ENCODE data around the gene FRMD4A. TPM values are rescaled to one million over a fixed set of nuclear protein-coding genes. Genes with fewer than 3 reads are reported as not detected.

FRMD4A gene
- total RNA-seq, 1 experiment from 2014 or later, result 18.3 TPM

DNA sequence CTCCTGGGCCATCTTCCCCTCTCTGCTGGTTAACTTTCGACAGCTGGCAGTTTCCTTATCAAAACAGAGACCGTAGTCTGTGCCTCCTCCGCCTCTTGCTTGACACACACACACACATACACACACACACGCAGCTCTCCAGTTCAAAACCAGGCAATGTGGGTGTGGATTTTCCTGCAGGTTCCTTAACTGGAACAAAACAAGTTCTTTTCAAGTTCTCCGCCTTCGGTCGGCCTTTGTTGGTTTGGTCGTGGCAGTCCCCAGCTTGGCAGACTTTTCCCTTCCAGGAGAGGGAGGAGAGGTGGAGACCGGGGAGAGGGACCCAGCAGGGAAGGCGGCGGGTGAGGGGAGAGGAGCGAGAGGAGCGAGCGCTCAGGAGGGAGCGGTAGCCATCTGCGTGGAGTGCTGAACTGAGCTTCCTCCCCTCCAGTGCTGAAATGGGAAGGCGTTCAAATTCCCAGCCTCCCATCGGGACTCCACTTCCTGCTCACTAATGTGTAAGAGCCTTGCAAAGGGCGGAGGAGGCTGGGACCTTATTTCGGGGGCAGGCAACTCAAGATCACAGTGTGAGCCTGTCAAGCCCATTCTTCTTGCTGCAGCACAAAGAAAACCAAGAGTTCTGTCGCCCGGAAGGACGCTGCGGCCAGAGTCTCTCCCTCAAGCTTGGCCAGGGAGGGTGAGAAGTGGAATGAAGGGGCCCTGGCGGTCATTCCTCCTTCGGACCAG lies 623.4 kb downstream of the FRMD4A start:
- Histone ChIP-seq H4K20me1 (ENCODE audit: insufficient read depth) (no peaks in the 10 kb centered on the region), H3K9me2 (ENCODE audit: insufficient read depth) (no peaks in the 10 kb centered on the region), H3K9me3 (ENCODE audit: insufficient read depth, low read depth) (no peaks in the 10 kb centered on the region), H3K4me3 (peak overlapping the region; percentile 59), H3K27me3 (ENCODE audit: insufficient read depth, low read depth) (no peaks in the 10 kb centered on the region), H3K79me2 (ENCODE audit: low read depth) (no peaks in the 10 kb centered on the region; the same call in 1 of the 2 replicates), H3K4me2 (peak overlapping the region; percentile 95), H3K27ac (peak overlapping the region; percentile 67), H2AFZ (peak overlapping the region; percentile 78), H3K36me3 (ENCODE audit: low read depth) (no peaks in the 10 kb centered on the region), H3K4me1 (replicated peaks; ENCODE audit: insufficient read depth) (peaks cover 38% of the 10 kb centered on the region), H3F3A (ENCODE audit: insufficient read depth, low read depth) (peaks cover 14% of the 10 kb centered on the region)
- peak; percentile 51 to 63 for DNase-seq
- TSS peak; percentile 30 for BruUV-seq (replicated peaks)
- TF ChIP-seq, protein P1, sequence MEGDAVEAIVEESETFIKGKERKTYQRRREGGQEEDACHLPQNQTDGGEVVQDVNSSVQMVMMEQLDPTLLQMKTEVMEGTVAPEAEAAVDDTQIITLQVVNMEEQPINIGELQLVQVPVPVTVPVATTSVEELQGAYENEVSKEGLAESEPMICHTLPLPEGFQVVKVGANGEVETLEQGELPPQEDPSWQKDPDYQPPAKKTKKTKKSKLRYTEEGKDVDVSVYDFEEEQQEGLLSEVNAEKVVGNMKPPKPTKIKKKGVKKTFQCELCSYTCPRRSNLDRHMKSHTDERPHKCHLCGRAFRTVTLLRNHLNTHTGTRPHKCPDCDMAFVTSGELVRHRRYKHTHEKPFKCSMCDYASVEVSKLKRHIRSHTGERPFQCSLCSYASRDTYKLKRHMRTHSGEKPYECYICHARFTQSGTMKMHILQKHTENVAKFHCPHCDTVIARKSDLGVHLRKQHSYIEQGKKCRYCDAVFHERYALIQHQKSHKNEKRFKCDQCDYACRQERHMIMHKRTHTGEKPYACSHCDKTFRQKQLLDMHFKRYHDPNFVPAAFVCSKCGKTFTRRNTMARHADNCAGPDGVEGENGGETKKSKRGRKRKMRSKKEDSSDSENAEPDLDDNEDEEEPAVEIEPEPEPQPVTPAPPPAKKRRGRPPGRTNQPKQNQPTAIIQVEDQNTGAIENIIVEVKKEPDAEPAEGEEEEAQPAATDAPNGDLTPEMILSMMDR (conservative IDR thresholded peaks at IDR 0.05), result no peak
- no peak for TF ChIP-seq EZH2 (IDR thresholded peaks at IDR 0.05; ENCODE audit: low read depth)
- intact Hi-C loops (cut with micrococcal nuclease; ENCODE audit: unreplicated experiment), result loop anchor here (5.0 to 10.0 kb wide), 3 partner anchors 45 to 93 kb away; no protein-coding TSS in a partner anchor
- CTCF ChIA-PET, result interaction anchor here (0.8 kb wide), 1 partner anchor 12 kb away, joined by 3 read pairs; no protein-coding TSS in a partner anchor
- POLR2A ChIA-PET (ENCODE audit: unreplicated experiment), result no interaction called here

- DNase-seq, result no peak
- Histone ChIP-seq H4K20me1 (ENCODE audit: insufficient read depth) (no peaks in the 10 kb centered on the region), H3K9me2 (ENCODE audit: insufficient read depth) (no peaks in the 10 kb centered on the region), H3K9me3 (ENCODE audit: insufficient read depth, low read depth) (no peaks in the 10 kb centered on the region), H3K79me2 (ENCODE audit: low read depth) (no peaks in the 10 kb centered on the region; the same call in 1 of the 2 replicates), H3K36me3 (ENCODE audit: low read depth) (no peaks in the 10 kb centered on the region), H3K4me3 (peak overlapping the region; percentile 59), H3K27ac (no peak overlapping the region), H3F3A (ENCODE audit: insufficient read depth, low read depth) (peaks cover 14% of the 10 kb centered on the region), H3K4me2 (peak overlapping the region; percentile 95), H2AFZ (peak overlapping the region; percentile 78), H3K4me1 (replicated peaks; ENCODE audit: insufficient read depth) (peaks cover 37% of the 10 kb centered on the region), H3K27me3 (ENCODE audit: insufficient read depth, low read depth) (no peaks in the 10 kb centered on the region)
- no peak for TF ChIP-seq EZH2 (IDR thresholded peaks at IDR 0.05; ENCODE audit: low read depth)
- TF ChIP-seq, protein P1 (conservative IDR thresholded peaks at IDR 0.05), result no peak
- ChIA-PET CTCF (interaction anchor here (0.8 kb wide), 1 partner anchor 12 kb away, joined by 3 read pairs; no protein-coding TSS in a partner anchor), POLR2A (ENCODE audit: unreplicated experiment) (no interaction called here)
- intact Hi-C loops (cut with micrococcal nuclease; ENCODE audit: unreplicated experiment), result loop anchor here (5.0 to 10.0 kb wide), 3 partner anchors 44 to 92 kb away; no protein-coding TSS in a partner anchor
- no TSS peak for BruUV-seq (replicated peaks)
Measured at GRCh38 chr10:13706604-13707003, 624.1 kb downstream of the FRMD4A start.

- CTCF ChIA-PET, result no interaction called here
- Histone ChIP-seq H3K4me2 (peak overlapping the region; percentile 95), H4K20me1 (ENCODE audit: insufficient read depth) (no peaks in the 10 kb centered on the region), H3F3A (ENCODE audit: insufficient read depth, low read depth) (peaks cover 14% of the 10 kb centered on the region), H3K79me2 (ENCODE audit: low read depth) (no peaks in the 10 kb centered on the region; the same call in 1 of the 2 replicates), H3K27ac (no peak overlapping the region), H3K9me2 (ENCODE audit: insufficient read depth) (no peaks in the 10 kb centered on the region), H3K9me3 (ENCODE audit: insufficient read depth, low read depth) (no peaks in the 10 kb centered on the region), H2AFZ (no peak overlapping the region), H3K36me3 (ENCODE audit: low read depth) (no peaks in the 10 kb centered on the region), H3K27me3 (ENCODE audit: insufficient read depth, low read depth) (no peaks in the 10 kb centered on the region), H3K4me1 (replicated peaks; ENCODE audit: insufficient read depth) (peaks cover 37% of the 10 kb centered on the region), H3K4me3 (peak overlapping the region; percentile 59; the same call in 1 of the 2 replicates)
- TF ChIP-seq, protein P1 (conservative IDR thresholded peaks at IDR 0.05), result no peak
- TF ChIP-seq EZH2 (IDR thresholded peaks at IDR 0.05; ENCODE audit: low read depth), result no peak
- intact Hi-C loops (cut with micrococcal nuclease; ENCODE audit: unreplicated experiment), result loop anchor here (5.0 to 10.0 kb wide), 3 partner anchors 44 to 91 kb away; no protein-coding TSS in a partner anchor
- POLR2A ChIA-PET (ENCODE audit: unreplicated experiment), result no interaction called here
- BruUV-seq (replicated peaks), result no TSS peak
- DNase-seq, result no peak
Measured at GRCh38 chr10:13706175-13706574, 624.5 kb downstream of the FRMD4A start.
